ENCODE results near the gene LIMS3. TPM values are rescaled to one million over a fixed set of nuclear protein-coding genes. Genes with fewer than 3 reads are reported as not detected.
A peak's percentile ranks its signal among the peaks of the same experiment; 100 is the strongest.
"Not testable (repeated sequence)": the region's sequence is repeated elsewhere in the genome, so short reads cannot be mapped to it uniquely, and the experiment has no call there.

Gene LIMS3
- total RNA-seq, 2 donors from 2014 or later = 0.17 to 1.3 TPM

DNA sequence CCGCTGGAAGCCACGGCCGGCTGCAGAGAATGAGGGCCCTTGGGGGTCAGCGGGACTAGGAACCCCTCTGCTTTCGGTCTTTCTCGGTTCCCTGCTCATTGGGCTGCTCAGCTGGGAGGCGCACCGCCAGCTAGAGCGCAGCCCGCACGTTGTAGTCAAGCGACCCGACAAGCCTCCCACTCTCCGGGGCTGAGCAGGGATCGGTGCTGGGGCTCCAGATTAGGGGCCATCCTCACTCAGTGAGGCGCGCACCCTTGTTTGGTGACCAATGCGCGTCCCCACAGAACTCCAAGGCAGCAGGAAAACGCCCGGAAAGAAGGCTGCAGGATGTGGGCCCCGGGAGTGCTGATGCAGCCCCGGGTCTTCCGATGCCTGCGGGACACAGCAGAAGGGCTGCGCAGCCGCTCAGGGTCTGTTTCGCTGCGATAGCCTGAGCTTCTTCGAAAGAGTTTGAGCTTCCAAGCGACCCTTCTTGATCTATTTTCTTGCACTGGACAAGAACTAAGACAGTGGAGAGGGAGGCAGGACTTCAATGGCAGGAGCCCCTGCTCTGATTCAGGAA is 49.6 kb downstream of the LIMS3 start:
- DNase-seq; H3K9me3 Mint-ChIP-seq; H3K36me3 Mint-ChIP-seq (ENCODE audit: insufficient read depth in 2 of 2); H3K4me3 Mint-ChIP-seq; H3K27ac Mint-ChIP-seq; H3K4me1 Mint-ChIP-seq (ENCODE audit: low read depth); H3K27me3 Mint-ChIP-seq (ENCODE audit: low read depth): not testable (repeated sequence)
- ATAC-seq (replicated peaks in 1 of 2) = peak in 1 of 2 donors; percentile 57

DNA sequence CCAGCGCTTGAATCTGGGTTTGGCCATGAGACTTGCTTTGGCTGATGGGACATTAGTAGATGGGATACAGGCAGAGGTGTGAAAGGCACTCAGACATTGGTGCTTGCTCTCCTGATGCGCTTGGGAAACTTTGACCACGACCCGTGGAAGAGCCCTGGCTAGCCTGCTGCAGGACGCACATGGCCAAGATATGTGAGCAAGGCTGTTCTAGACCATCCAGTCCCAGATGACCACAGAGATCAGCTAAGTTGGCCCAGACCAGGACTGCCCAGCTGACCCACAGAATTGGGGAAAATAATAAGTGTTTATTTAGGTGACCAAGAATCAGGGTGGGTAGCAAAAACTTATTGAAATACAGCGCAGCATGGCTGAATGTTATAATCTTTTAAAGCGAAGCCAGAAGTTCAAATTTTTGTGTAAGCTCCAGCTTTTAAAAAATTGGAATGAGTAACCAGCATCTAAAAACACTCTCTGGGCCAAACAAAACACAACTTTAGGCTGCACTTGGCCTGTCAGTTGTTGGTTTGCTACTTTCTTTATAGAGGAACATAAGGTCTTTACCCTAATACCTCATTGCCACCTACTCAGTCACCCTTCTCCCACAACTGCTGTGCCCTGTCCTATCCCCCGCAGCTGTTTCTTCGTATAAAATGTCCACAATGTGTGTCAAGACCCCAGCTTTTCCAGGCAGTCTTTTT is 51.8 kb downstream of the LIMS3 start:
- not testable (repeated sequence) for H3K27ac Mint-ChIP-seq; H3K4me1 Mint-ChIP-seq (ENCODE audit: low read depth); H3K36me3 Mint-ChIP-seq (ENCODE audit: insufficient read depth in 2 of 2); H3K4me3 Mint-ChIP-seq; ATAC-seq (replicated peaks in 1 of 2); H3K9me3 Mint-ChIP-seq; H3K27me3 Mint-ChIP-seq (ENCODE audit: low read depth); DNase-seq

GRCh38 chr2:109963942-109964341 is 65.5 kb downstream of the LIMS3 start:
- H3K9me3 Mint-ChIP-seq; H3K4me1 Mint-ChIP-seq (ENCODE audit: low read depth); H3K27me3 Mint-ChIP-seq (ENCODE audit: low read depth); H3K27ac Mint-ChIP-seq; ATAC-seq (replicated peaks in 1 of 2); DNase-seq; H3K4me3 Mint-ChIP-seq; H3K36me3 Mint-ChIP-seq (ENCODE audit: insufficient read depth in 2 of 2): not testable (repeated sequence)

DNA sequence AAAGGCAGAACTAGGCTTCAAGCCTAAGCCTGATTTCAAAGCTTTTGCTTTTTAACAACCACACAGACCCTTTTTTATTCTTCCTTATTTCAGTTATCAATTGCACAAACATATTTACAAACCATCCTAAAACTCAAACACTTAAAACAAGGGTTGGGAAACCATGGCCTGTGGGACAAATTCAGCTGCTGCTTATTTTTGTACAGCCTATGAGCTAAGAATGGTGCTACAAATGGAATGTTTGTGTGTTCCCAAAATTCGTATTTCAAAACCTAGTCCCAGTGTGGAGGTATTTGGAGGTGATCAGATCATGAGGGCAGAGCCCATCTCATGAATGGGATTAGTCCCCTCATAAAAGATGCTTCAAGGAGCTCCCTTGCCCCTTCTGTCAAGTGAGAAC is 67.0 kb downstream of the LIMS3 start:
- ATAC-seq (replicated peaks in 1 of 2); H3K36me3 Mint-ChIP-seq (ENCODE audit: insufficient read depth in 2 of 2); H3K9me3 Mint-ChIP-seq; H3K4me3 Mint-ChIP-seq; H3K27me3 Mint-ChIP-seq (ENCODE audit: low read depth); H3K4me1 Mint-ChIP-seq (ENCODE audit: low read depth); DNase-seq; H3K27ac Mint-ChIP-seq: not testable (repeated sequence)

DNA sequence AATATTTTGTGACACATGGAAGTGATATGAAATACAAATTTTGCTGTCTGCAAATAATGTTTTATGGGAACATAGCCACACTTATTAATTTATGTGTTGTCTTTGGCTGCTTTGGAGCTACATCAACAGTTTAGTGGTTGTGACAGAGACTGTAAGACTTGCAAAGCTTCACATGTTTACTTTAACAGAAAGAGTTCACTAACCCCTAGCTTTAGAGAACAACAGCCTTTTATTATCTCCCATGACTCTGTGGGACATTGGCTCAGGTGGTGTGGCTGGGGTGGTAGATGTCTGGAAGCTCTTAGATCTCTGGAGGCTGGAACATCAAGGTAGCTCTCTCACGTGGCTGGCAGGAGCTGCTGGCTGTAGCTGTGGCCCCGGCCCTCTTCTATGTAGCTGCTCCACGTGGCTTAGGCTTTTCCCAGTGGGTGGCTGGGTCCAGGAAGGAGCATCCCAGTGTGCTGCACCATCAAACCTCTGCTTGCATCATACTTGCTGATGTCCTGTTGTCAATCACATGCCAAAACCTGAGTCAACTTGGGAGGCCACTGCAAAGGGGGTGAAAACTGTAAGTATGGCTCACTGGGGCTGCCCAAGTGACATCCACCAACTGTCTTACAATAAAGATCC is 67.7 kb downstream of the LIMS3 start:
- not testable (repeated sequence) for ATAC-seq (replicated peaks in 1 of 2); H3K4me3 Mint-ChIP-seq; H3K4me1 Mint-ChIP-seq (ENCODE audit: low read depth); H3K36me3 Mint-ChIP-seq (ENCODE audit: insufficient read depth in 2 of 2); H3K9me3 Mint-ChIP-seq; H3K27ac Mint-ChIP-seq; H3K27me3 Mint-ChIP-seq (ENCODE audit: low read depth); DNase-seq

DNA sequence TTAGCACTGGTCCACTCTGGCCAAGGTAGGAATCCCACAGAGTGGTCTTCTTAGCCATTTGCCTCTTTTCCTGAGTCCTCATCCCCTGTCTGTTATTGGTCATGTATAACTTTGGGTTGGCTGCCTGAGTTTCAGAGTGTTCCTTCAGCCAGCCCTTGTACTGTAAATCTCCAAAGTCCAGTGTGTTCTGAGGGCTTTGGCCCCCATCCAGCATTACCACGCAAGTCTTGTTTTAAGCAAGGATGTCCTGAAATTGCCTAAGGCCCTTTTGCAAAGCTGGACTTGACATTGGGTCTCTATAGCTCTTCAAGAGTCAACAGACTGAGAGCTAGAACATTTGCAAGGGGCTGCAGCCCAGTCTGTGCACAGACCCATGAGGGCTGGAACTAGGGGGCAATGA is 68.4 kb downstream of the LIMS3 start:
- not testable (repeated sequence) for DNase-seq; ATAC-seq (replicated peaks in 1 of 2); H3K27me3 Mint-ChIP-seq (ENCODE audit: low read depth); H3K4me1 Mint-ChIP-seq (ENCODE audit: low read depth); H3K9me3 Mint-ChIP-seq; H3K36me3 Mint-ChIP-seq (ENCODE audit: insufficient read depth in 2 of 2); H3K4me3 Mint-ChIP-seq; H3K27ac Mint-ChIP-seq

DNA sequence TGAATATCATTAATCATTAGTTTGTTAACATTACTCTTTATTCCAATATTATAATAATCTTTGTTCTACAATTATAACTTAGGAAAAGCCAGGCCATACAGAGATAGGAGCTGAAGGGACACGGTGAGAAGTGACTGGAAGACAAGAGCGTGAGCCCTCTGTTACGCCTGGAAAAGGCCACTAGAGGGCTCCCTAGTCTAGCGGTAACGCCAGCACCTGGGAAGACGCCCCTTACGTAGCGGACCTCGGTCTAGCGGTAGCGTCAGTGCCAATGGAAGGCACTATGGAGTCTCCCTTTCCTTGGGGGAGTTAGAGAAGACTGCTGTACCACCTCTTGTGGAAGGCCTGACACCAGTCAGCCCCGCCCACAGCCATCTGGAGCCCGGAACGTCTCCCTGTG is 71.4 kb downstream of the LIMS3 start:
- not testable (repeated sequence) for H3K36me3 Mint-ChIP-seq (ENCODE audit: insufficient read depth in 2 of 2); H3K9me3 Mint-ChIP-seq; H3K27ac Mint-ChIP-seq; H3K4me1 Mint-ChIP-seq (ENCODE audit: low read depth); DNase-seq; H3K4me3 Mint-ChIP-seq; H3K27me3 Mint-ChIP-seq (ENCODE audit: low read depth)
- ATAC-seq (replicated peaks in 1 of 2) = peak; percentile 66 to 81

DNA sequence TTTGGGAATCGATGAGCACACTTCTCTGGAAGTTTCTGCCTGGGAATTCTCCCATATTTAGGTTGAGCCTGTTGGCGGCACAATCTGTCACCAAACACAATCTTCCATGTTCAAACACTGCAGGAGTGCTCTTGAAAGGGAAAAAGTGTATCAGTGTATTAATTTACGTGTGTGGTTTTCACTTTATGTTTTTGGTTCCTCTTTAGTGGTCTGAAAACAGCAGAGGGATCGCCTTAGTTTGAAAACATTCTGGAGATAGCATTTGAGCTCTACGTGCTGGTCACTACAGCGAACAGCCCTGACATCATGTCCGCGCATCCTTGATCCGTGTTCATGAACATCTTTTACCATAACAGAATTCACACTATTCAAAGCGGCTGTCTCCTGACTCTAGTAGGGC is 73.2 kb downstream of the LIMS3 start:
- DNase-seq; H3K9me3 Mint-ChIP-seq; H3K4me1 Mint-ChIP-seq (ENCODE audit: low read depth); H3K36me3 Mint-ChIP-seq (ENCODE audit: insufficient read depth in 2 of 2); H3K27me3 Mint-ChIP-seq (ENCODE audit: low read depth); ATAC-seq (replicated peaks in 1 of 2); H3K4me3 Mint-ChIP-seq; H3K27ac Mint-ChIP-seq: not testable (repeated sequence)

Other genes starting within 250 kb of the LIMS3 start
- 10 to 100 TPM; 53.2 to 65.1 TPM for gene RGPD5, start 104.4 kb upstream of the LIMS3 start, total RNA-seq
- under 1 TPM in 1 of 2 donors, not detected in 1; 0.17 TPM for gene MALL, start 217.1 kb downstream of the LIMS3 start, total RNA-seq